ENCODE data around the gene TPCN2. TPM values are rescaled to one million over a fixed set of nuclear protein-coding genes. Genes with fewer than 3 reads are reported as not detected.

TPCN2 gene
- total RNA-seq, 1 experiment from 2014 or later, result 16.3 TPM

- intact Hi-C loops (cut with micrococcal nuclease), result loop anchor here (5.0 kb wide), 1 partner anchor 173 kb away; no protein-coding TSS in a partner anchor
- Mint-ChIP-seq H3K27me3 (ENCODE audit: insufficient read depth, unreplicated experiment) (no peaks in the 10 kb centered on the region), H3K4me3 (ENCODE audit: unreplicated experiment) (peak overlapping the region; percentile 12), H3K4me1 (ENCODE audit: insufficient read depth, unreplicated experiment) (peaks cover 31% of the 10 kb centered on the region), H3K9me3 (ENCODE audit: unreplicated experiment) (peaks cover 2% of the 10 kb centered on the region), H3K36me3 (ENCODE audit: insufficient read depth, unreplicated experiment) (no peaks in the 10 kb centered on the region), H3K27ac (ENCODE audit: low read depth, unreplicated experiment) (peak overlapping the region; percentile 71)
- CTCF ChIA-PET, result interaction anchor here (0.5 to 2.0 kb wide), 4 partner anchors 8 to 547 kb away, joined by 3 to 7 read pairs (median 6); no protein-coding TSS in a partner anchor
- POLR2A ChIA-PET, result interaction anchor here (0.5 to 3.9 kb wide), 7 partner anchors 8 to 518 kb away, joined by 4 to 27 read pairs (median 7); partner anchors contain the start of gene CCND1
- no peak for DNase-seq (ENCODE audit: unreplicated experiment)
- no peak for TF ChIP-seq CTCF (IDR thresholded peaks at IDR 0.05; ENCODE audit: unreplicated experiment)
- no TSS peak for BruUV-seq (replicated peaks)
Measured at GRCh38 chr11:69123593-69124545, 75.1 kb downstream of the TPCN2 start.

GRCh38 chr11:69125861-69126260, 77.1 kb downstream of the TPCN2 start:
- H3K36me3 Mint-ChIP-seq (ENCODE audit: insufficient read depth, unreplicated experiment), result no peaks in the 10 kb centered on the region
- peaks cover 30% of the 10 kb centered on the region for H3K4me1 Mint-ChIP-seq (ENCODE audit: insufficient read depth, unreplicated experiment)
- no peaks in the 10 kb centered on the region for H3K27me3 Mint-ChIP-seq (ENCODE audit: insufficient read depth, unreplicated experiment)
- no peak for TF ChIP-seq CTCF (IDR thresholded peaks at IDR 0.05; ENCODE audit: unreplicated experiment)
- no peak overlapping the region for H3K27ac Mint-ChIP-seq (ENCODE audit: low read depth, unreplicated experiment)
- H3K9me3 Mint-ChIP-seq (ENCODE audit: unreplicated experiment), result peaks cover 6% of the 10 kb centered on the region
- POLR2A ChIA-PET, result no interaction called here
- intact Hi-C loops (cut with micrococcal nuclease), result no loop called here
- H3K4me3 Mint-ChIP-seq (ENCODE audit: unreplicated experiment), result no peak overlapping the region
- no peak for DNase-seq (ENCODE audit: unreplicated experiment)
- BruUV-seq (replicated peaks), result no TSS peak
- CTCF ChIA-PET, result interaction anchor here (0.8 kb wide), 1 partner anchor 518 kb away, joined by 3 read pairs; no protein-coding TSS in a partner anchor

GRCh38 chr11:69126286-69126685, 77.6 kb downstream of the TPCN2 start:
- Mint-ChIP-seq H3K27me3 (ENCODE audit: insufficient read depth, unreplicated experiment) (no peaks in the 10 kb centered on the region), H3K27ac (ENCODE audit: low read depth, unreplicated experiment) (no peak overlapping the region), H3K4me3 (ENCODE audit: unreplicated experiment) (no peak overlapping the region), H3K36me3 (ENCODE audit: insufficient read depth, unreplicated experiment) (no peaks in the 10 kb centered on the region), H3K9me3 (ENCODE audit: unreplicated experiment) (peaks cover 6% of the 10 kb centered on the region), H3K4me1 (ENCODE audit: insufficient read depth, unreplicated experiment) (peaks cover 26% of the 10 kb centered on the region)
- intact Hi-C loops (cut with micrococcal nuclease), result no loop called here
- CTCF ChIA-PET, result interaction anchor here (0.8 kb wide), 1 partner anchor 518 kb away, joined by 3 read pairs; no protein-coding TSS in a partner anchor
- BruUV-seq (replicated peaks), result no TSS peak
- no peak for DNase-seq (ENCODE audit: unreplicated experiment)
- no peak for TF ChIP-seq CTCF (IDR thresholded peaks at IDR 0.05; ENCODE audit: unreplicated experiment)
- POLR2A ChIA-PET, result no interaction called here

- ChIA-PET CTCF (interaction anchor here (0.6 to 1.2 kb wide), 4 partner anchors 158 to 667 kb away, joined by 3 to 4 read pairs (median 4); no protein-coding TSS in a partner anchor), POLR2A (no interaction called here)
- intact Hi-C loops (cut with micrococcal nuclease), result no loop called here
- Mint-ChIP-seq H3K27ac (ENCODE audit: low read depth, unreplicated experiment) (no peak overlapping the region), H3K27me3 (ENCODE audit: insufficient read depth, unreplicated experiment) (no peaks in the 10 kb centered on the region), H3K9me3 (ENCODE audit: unreplicated experiment) (peaks cover 6% of the 10 kb centered on the region), H3K36me3 (ENCODE audit: insufficient read depth, unreplicated experiment) (no peaks in the 10 kb centered on the region), H3K4me1 (ENCODE audit: insufficient read depth, unreplicated experiment) (peaks cover 22% of the 10 kb centered on the region), H3K4me3 (ENCODE audit: unreplicated experiment) (no peak overlapping the region)
- BruUV-seq (replicated peaks), result no TSS peak
- no peak for DNase-seq (ENCODE audit: unreplicated experiment)
- TF ChIP-seq CTCF (IDR thresholded peaks at IDR 0.05; ENCODE audit: unreplicated experiment), result no peak
Measured at GRCh38 chr11:69127081-69127850, 78.5 kb downstream of the TPCN2 start.

Data from MCF 10A (cell line).